ENCODE results near the gene SPACA9. TPM values are rescaled to one million over a fixed set of nuclear protein-coding genes. Genes with fewer than 3 reads are reported as not detected.

The SPACA9 gene
- 1 to 10 TPM in 3 of 4 donors, under 1 TPM in 1; 1.00 to 9.0 (median 1.7) TPM for total RNA-seq

DNA sequence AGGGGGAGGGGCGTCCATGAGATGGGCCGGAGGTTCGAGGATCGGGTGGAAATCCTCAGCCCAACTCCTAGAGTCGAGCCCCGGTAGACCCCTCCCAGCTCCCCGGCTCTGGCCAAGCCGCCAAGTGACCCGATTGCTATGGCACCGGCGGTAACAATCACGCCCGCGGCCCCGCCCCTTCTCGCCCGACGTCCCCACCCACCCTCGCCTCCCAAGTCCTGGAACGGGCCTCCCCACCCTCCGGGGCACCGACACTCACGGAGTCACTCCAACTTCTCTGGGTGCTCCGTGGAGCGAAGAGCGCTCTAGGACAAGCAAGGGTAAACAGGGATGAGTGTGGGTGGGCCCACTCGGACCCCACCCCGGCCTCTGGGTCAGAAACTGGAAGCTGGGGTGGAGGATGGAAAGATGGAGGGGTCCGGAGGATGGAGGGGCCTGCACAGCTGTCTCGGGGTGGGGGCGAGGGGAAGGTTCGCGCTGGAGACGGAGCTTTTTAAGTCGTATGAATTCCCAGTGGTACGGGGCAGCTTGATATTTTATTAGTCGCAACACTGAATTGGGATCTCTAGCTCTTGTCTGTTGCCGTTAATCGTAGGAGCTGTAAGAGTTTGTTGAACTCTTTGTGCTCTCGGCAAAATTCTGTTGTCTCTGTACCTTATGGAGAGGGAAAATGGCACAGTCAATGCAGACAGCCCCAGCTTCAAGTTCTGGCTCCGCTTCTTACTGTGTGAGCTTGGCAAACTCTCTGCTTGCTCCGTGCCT lies at the start of gene SPACA9:
TSS of gene SPACA9 (plus strand) at position 204 of the 762 bp plus-strand sequence. CDS start 5,050 bp downstream, outside the sequence.
- Histone ChIP-seq H3K36me3 (no peaks in the 10 kb centered on the region), H3K27ac (peak within 1 kb of the TSS; percentile 80 to 86 (median 84)), H3K4me1 (peaks cover 0 to 16% (median 8%) of the 10 kb centered on the region in 4 donors), H3K4me3 (peak within 1 kb of the TSS; percentile 71 to 97 (median 86)), H3K9me3 (no peaks in the 10 kb centered on the region), H3K27me3 (no peaks in the 10 kb centered on the region)
- TF ChIP-seq, protein P1, sequence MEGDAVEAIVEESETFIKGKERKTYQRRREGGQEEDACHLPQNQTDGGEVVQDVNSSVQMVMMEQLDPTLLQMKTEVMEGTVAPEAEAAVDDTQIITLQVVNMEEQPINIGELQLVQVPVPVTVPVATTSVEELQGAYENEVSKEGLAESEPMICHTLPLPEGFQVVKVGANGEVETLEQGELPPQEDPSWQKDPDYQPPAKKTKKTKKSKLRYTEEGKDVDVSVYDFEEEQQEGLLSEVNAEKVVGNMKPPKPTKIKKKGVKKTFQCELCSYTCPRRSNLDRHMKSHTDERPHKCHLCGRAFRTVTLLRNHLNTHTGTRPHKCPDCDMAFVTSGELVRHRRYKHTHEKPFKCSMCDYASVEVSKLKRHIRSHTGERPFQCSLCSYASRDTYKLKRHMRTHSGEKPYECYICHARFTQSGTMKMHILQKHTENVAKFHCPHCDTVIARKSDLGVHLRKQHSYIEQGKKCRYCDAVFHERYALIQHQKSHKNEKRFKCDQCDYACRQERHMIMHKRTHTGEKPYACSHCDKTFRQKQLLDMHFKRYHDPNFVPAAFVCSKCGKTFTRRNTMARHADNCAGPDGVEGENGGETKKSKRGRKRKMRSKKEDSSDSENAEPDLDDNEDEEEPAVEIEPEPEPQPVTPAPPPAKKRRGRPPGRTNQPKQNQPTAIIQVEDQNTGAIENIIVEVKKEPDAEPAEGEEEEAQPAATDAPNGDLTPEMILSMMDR (IDR thresholded peaks at IDR 0.05), result no peak
- TF ChIP-seq POLR2AphosphoS5 (IDR thresholded peaks at IDR 0.05) (no peak), EP300 (IDR thresholded peaks at IDR 0.05; ENCODE audit: low read depth) (no peak), POLR2A (IDR thresholded peaks at IDR 0.05) (no peak)
- DNase-seq, result peak; percentile 72
- in situ Hi-C loops (cut with MboI; ENCODE audit: low pct_ligation_motif_present in 1 of 4, low pct_unique_long_range_greater_than_20kb in 1 of 4, low sequenced_read_pairs in 3 of 4), result no loop called here
- intact Hi-C loops (cut with DNase I; ENCODE audit: low total_unique reads), result no loop called here
- WGBS, 2 donors (ENCODE audit: low coverage in 1 of 2), result 11 to 46% methylated on average over 5 to 39 of the region's 42 CpGs

DNA sequence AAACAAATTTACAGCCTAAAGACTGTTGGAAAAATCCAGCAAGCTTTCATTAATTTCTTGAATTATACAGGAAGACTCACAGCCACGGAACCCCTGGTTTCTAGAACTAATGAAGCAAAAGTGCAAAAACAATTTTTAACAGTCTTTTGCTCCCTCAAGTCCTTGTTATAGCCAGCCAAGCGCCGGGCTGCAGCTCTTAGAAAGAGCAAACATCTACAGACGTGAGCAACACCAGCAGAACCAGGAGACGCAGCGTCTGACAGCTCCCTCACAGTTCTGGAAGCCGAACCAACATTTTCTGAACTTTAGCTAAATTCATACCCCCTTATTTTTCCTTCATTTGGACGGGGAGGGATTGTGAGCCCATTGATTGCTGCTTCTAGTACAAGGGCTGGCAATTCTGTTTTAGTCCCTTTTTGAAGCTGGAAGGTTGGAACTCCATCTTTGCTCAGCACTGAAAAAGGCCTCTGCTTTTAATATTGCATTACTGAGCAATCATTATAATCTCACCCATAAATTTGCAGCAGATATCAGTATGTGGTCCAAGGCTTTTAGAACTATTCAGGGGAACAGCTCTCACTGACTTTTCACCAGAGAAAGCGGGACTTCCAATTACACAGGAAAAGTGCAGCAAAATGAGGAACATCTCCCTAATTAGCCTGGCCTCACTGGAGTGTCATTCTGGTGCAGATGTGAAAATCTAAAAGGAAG lies 46.4 kb upstream of the SPACA9 start:
- peaks cover 10% of the 10 kb centered on the region for H3K27me3 ChIP-seq
- TF ChIP-seq EP300 (IDR thresholded peaks at IDR 0.05; ENCODE audit: low read depth), result no peak
- in situ Hi-C loops (cut with MboI; ENCODE audit: low pct_ligation_motif_present in 1 of 4, low pct_unique_long_range_greater_than_20kb in 1 of 4, low sequenced_read_pairs in 3 of 4) (no loop called here), intact Hi-C loops (cut with DNase I; ENCODE audit: low total_unique reads) (no loop called here)
- H3K27ac ChIP-seq, result no peak overlapping the region
- H3K4me3 ChIP-seq, result no peak overlapping the region
- H3K9me3 ChIP-seq, result no peaks in the 10 kb centered on the region
- no peaks in the 10 kb centered on the region for H3K36me3 ChIP-seq
- no peak for DNase-seq
- no peaks in the 10 kb centered on the region for H3K4me1 ChIP-seq
- WGBS, 2 donors (ENCODE audit: low coverage in 1 of 2), result 67 to 80% methylated on average over 8 to 9 of the region's 9 CpGs

DNA sequence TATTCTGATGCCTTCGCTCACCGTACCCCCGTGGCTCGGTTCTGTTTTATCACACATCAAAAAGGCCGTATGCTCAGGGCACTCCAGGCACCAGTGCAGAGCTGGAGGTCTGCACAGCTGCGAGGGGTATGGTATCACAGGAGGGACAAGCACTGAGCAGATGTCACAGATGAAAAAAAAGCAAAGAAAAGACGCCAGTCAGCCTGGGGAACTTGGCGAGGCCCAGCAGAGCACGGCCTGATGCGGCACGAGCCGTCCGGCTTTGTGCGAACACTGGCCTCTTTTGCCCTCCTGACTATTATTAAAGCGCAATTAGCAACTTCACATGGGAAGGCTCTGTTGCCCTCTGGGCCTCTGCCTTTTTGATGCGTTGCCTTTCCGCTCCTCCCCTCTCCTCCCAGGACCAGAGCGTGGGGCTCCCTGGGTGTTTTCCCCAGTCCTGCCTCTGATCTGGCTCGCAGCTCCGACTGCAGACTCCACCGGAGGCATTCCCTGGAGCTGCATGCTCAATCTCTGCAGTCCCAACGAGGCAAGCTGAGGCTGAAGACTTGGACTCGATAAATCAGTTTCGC lies 45.1 kb upstream of the SPACA9 start:
- TF ChIP-seq EP300 (IDR thresholded peaks at IDR 0.05; ENCODE audit: low read depth) (no peak), POLR2AphosphoS5 (IDR thresholded peaks at IDR 0.05) (no peak), POLR2A (IDR thresholded peaks at IDR 0.05) (no peak)
- TF ChIP-seq, protein P1 (IDR thresholded peaks at IDR 0.05), result no peak
- DNase-seq, result no peak
- Histone ChIP-seq H3K4me3 (no peak overlapping the region), H3K4me1 (no peaks in the 10 kb centered on the region), H3K27ac (no peak overlapping the region), H3K27me3 (peaks cover 10% of the 10 kb centered on the region), H3K36me3 (no peaks in the 10 kb centered on the region), H3K9me3 (no peaks in the 10 kb centered on the region)
- WGBS, 2 donors (ENCODE audit: low coverage in 1 of 2), result 52 to 83% methylated on average over 4 to 24 of the region's 24 CpGs
- intact Hi-C loops (cut with DNase I; ENCODE audit: low total_unique reads), result no loop called here
- in situ Hi-C loops (cut with MboI; ENCODE audit: low pct_ligation_motif_present in 1 of 4, low pct_unique_long_range_greater_than_20kb in 1 of 4, low sequenced_read_pairs in 3 of 4), result no loop called here

DNA sequence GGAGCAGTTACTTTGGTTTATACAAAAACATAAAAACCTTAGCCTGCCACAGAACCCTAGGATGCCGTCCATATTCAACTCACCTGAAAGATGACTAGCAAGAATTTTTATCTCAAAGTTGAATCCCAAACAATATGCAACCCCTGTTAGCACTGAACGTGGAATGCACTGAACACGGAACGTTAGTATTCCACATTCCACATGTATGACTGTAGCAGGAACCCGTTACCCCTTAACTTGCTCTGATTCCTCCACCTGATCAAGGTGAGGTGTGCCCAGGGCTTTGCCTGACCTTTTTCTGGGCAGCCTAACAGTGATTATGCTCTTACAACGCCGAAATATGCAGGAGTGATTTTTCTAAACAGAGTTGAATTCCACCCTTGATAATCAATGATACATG lies 44.4 kb upstream of the SPACA9 start:
- no peak for DNase-seq
- no peaks in the 10 kb centered on the region for H3K9me3 ChIP-seq
- in situ Hi-C loops (cut with MboI; ENCODE audit: low pct_ligation_motif_present in 1 of 4, low pct_unique_long_range_greater_than_20kb in 1 of 4, low sequenced_read_pairs in 3 of 4) (no loop called here), intact Hi-C loops (cut with DNase I; ENCODE audit: low total_unique reads) (no loop called here)
- H3K4me3 ChIP-seq, result no peak overlapping the region
- no peak for TF ChIP-seq POLR2A (IDR thresholded peaks at IDR 0.05)
- TF ChIP-seq EP300 (IDR thresholded peaks at IDR 0.05; ENCODE audit: low read depth), result no peak
- no peak for TF ChIP-seq POLR2AphosphoS5 (IDR thresholded peaks at IDR 0.05)
- TF ChIP-seq, protein P1 (IDR thresholded peaks at IDR 0.05), result no peak
- no peak overlapping the region for H3K27ac ChIP-seq
- 85% methylated on average over 7 of the region's 7 CpGs; no CpG with 5 or more reads in 1 of the 2 donors for WGBS, 2 donors (ENCODE audit: low coverage in 1 of 2)
- H3K36me3 ChIP-seq, result no peaks in the 10 kb centered on the region
- H3K4me1 ChIP-seq, result no peaks in the 10 kb centered on the region
- H3K27me3 ChIP-seq, result peaks cover 10% of the 10 kb centered on the region

All from transverse colon (tissue), 4 donors.